ENCODE measurements around the gene ACSL1.

Gene ACSL1

DNA sequence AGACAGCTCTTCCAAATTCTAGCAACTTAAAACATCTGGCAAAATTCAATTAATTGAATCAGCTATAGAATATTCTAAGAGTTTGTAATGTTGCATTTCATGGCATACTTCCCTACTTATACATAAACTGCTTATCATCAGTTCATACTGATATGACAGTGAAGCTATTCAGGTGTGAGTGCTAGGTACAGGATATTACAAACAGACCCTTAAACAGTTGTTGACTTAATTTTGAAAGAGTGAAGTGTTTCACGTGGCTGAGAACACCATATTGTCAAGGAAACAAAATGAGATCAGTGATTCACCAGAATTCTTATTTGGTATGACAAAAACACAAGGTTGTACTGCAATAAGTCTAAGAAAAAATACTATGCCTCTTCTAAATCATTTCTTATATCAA lies 119.3 kb downstream of the ACSL1 start:
- no peak for DNase-seq

DNA sequence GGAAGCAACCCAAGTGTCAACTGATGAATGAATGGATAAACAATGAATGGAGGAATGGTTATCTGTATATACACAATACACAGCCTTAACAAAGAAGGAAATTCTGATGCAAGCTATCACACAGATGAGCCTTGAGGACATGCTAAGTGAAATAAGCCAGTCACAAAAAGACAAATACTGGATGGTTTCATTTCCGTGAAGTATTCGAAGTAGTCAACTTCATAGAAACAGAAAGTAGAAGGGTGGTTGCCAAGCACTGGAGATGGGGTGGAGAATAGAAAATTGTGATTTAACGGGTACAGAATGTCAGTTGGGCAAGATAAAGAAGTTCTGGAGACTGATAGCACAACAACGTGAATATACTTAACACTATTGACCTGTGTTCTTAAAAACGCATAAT lies 120.1 kb downstream of the ACSL1 start:
- DNase-seq: no peak
